Measurements from ENCODE around the gene HIP1. TPM values are rescaled to one million over a fixed set of nuclear protein-coding genes. Genes with fewer than 3 reads are reported as not detected.

The HIP1 gene
- total and polyA plus RNA-seq, 2 of the 13 experiments (the other 11 are each of a cell fraction or from before 2014, with no cell fraction given), result 4.5 to 6.2 TPM

DNA sequence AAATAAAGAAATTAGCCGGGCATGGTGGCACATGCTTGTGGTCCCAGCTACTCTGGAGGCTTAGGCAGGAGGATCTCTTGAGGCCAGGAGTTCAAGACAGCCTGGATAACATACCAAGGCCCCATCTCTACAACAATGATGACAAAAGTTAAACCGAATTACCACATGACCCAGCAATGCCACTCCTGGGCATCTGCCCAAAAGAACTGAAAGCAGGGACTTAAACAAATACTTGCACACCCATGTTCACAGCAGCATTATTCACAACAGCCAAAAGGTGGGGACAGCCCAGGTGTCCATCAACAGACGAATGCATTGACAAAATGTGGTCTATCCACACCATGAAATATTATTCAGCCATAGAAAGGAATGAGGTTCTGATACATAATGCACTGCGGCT is 83.9 kb downstream of the HIP1 start (continued):
- TF ChIP-seq KIAA2018 (CRISPR knock-in tag; IDR thresholded peaks at IDR 0.05; ENCODE audit: borderline replicate concordance), result no peak
- TF ChIP-seq SP4 (CRISPR knock-in tag; IDR thresholded peaks at IDR 0.05), result no peak
- TF ChIP-seq ZNF550 (CRISPR knock-in tag; IDR thresholded peaks at IDR 0.05; ENCODE audit: borderline replicate concordance), result no peak

DNA sequence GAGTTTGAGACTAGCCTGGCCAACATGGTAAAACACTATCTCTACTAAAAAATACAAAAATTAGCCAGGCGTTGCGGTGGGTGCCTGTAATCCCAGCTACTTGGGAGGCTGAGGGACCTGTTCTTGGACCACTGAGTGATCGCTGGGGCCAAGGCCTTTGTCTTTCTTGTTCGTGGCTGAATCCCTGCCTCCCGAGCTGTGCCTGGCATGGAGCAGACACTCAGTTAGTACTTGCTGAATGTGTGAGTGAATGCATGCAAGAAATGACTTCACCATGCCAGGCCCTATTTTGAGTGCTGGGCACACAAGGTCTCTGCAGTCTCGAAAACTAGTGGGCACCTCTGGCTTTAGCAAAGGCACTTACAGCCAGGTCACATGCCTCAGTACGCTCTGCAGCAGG is 85.1 kb downstream of the HIP1 start:
- WGBS (ENCODE audit: low lambda C conversion rate), result 59% methylated on average over 6 of the region's 7 CpGs
- Histone ChIP-seq H2AFZ (ENCODE audit: low read length) (no peak overlapping the region), H3K36me3 (replicated peaks in 1 of 2; ENCODE audit: control insufficient read depth in 1 of 2, insufficient read depth in 2 of 2, low read length in 2 of 2) (no peaks in the 10 kb centered on the region), H3K4me1 (ENCODE audit: insufficient read depth, low read length) (peaks cover 30% of the 10 kb centered on the region), H3K4me3 (replicated peaks in 1 of 3; ENCODE audit: insufficient read depth in 1 of 3, low read depth in 2 of 3, low read length in 3 of 3) (no peak overlapping the region), H3K9ac (ENCODE audit: insufficient read depth, low read depth, low read length) (no peak overlapping the region), H3K4me2 (ENCODE audit: low read depth, low read length) (no peak overlapping the region), H3K27ac (ENCODE audit: extremely low read length, insufficient read depth, low read length) (no peak overlapping the region), H3K79me2 (ENCODE audit: insufficient read depth, low read length) (no peaks in the 10 kb centered on the region), H4K20me1 (ENCODE audit: insufficient read depth, low read length) (no peaks in the 10 kb centered on the region), H3K27me3 (ENCODE audit: control insufficient read depth in 1 of 2, insufficient read depth in 2 of 2, low read length in 2 of 2) (no peaks in the 10 kb centered on the region), H3K9me3 (ENCODE audit: low read length) (no peaks in the 10 kb centered on the region)
- ATAC-seq (no peak), FAIRE-seq (no peak), DNase-seq (ENCODE audit: low spot score) (no peak)
- no TSS peak for BruUV-seq (replicated peaks)
- ChIA-PET CTCF (ENCODE audit: low intra/inter-chr PET ratio, low total read pairs) (no interaction called here), POLR2A (no interaction called here)
- in situ Hi-C loops (cut with HindIII; ENCODE audit: extremely low pct_ligation_motif_present, low pct_unique_long_range_greater_than_20kb), result no loop called here
- intact Hi-C loops (cut with micrococcal nuclease; ENCODE audit: unreplicated experiment), result no loop called here
- no peak for TF ChIP-seq NPAS2 (CRISPR knock-in tag; IDR thresholded peaks at IDR 0.05; ENCODE audit: borderline replicate concordance)
- TF ChIP-seq, protein P1, sequence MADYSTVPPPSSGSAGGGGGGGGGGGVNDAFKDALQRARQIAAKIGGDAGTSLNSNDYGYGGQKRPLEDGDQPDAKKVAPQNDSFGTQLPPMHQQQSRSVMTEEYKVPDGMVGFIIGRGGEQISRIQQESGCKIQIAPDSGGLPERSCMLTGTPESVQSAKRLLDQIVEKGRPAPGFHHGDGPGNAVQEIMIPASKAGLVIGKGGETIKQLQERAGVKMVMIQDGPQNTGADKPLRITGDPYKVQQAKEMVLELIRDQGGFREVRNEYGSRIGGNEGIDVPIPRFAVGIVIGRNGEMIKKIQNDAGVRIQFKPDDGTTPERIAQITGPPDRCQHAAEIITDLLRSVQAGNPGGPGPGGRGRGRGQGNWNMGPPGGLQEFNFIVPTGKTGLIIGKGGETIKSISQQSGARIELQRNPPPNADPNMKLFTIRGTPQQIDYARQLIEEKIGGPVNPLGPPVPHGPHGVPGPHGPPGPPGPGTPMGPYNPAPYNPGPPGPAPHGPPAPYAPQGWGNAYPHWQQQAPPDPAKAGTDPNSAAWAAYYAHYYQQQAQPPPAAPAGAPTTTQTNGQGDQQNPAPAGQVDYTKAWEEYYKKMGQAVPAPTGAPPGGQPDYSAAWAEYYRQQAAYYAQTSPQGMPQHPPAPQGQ (CRISPR knock-in tag; IDR thresholded peaks at IDR 0.05; ENCODE audit: borderline replicate concordance), result no peak
- TF ChIP-seq, protein P2, sequence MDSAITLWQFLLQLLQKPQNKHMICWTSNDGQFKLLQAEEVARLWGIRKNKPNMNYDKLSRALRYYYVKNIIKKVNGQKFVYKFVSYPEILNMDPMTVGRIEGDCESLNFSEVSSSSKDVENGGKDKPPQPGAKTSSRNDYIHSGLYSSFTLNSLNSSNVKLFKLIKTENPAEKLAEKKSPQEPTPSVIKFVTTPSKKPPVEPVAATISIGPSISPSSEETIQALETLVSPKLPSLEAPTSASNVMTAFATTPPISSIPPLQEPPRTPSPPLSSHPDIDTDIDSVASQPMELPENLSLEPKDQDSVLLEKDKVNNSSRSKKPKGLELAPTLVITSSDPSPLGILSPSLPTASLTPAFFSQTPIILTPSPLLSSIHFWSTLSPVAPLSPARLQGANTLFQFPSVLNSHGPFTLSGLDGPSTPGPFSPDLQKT (CRISPR knock-in tag; IDR thresholded peaks at IDR 0.05; ENCODE audit: borderline replicate concordance), result no peak

Data from HepG2 (cell line).